ENCODE data around the gene SH3BGRL3.

Gene SH3BGRL3

GRCh38 chr1:26278303-26278702, 1.6 kb upstream of the SH3BGRL3 start:
- DNase-seq, result no peak

DNA sequence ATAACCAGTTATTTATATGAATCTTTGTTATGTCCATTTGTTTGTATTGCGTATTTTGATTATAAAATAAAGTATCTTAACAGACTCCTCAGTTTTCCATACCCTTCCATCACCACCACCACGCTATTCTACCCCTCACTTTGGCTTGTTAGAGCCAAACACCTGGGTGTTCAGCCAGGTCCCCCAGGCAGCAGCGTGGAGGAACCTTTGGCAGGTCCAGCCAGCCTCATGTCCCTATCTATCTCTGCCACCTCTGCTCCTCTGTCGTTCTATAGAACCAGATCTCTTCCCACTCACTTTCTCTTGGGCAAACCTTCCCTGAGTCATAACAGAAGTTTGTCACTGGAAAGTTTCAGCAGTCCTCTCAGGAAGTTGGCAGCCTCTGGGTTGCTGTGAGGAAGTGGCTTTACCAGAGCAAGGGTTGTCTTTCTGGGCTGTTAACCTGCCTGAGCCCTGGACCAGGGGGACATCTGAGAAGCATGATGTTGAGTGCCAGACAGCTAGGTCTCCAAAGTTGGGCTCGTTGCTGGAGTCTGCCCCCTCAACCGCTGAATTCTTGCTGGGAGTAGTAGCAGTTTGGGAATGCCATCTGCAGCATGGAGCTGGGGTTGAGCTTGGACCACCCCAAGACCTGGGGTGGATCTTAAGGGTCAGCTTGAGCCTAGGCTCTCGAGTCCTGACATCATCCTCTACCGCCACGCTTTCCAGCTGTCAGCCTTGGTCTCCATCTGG, 996 bp upstream of the SH3BGRL3 start:
- no peak for DNase-seq

DNA sequence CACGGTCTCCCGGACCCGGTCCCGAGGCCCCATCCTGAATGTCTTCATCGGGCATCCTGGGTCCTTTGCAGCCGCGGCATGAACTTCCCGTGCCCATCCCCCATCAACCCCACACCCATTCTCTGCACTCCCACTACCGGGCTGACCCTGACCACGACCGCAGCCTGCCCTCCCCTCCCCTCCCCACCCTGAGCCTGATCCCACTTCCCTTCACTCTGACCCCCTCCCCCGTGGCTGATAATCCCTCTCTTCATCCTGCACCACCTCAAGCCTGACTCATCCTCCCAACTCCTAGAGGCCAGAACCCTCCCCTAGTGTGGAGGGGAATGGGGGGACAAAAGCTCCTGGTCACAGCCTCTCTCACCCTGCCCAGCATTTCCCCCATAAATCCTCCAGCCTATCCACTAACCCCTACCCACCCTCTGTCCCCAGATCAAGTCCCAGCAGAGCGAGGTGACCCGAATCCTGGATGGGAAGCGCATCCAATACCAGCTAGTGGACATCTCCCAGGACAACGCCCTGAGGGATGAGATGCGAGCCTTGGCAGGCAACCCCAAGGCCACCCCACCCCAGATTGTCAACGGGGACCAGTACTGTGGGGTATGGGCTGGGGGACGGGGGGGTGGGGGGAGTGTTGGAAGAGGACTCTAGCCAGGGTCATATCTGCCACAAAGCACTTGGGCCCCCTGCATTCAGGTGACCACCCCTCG, 602 bp downstream of the SH3BGRL3 start:
- DNase-seq, result no peak

GRCh38 chr1:26281091-26281958, 1.4 kb downstream of the SH3BGRL3 start:
- no peak for DNase-seq

DNA sequence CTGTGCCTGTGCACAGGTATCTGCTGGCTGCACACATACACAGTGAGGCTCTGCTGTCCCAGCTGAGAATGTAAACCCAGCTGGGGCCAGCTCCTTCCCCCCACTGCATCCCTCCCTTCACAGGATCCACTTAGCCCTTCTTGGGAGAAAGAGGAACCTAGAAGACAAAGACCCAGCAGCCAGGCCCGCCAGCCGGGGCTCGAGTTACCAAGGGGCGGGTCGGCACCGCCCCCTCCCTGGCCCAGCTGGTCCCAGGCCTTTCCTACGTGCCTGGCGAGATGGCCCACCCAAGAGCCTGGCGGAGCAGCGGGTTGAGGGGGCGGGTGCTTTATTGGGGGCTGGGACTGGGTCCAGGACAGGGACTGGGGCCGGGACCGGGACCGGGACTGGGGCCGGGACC, 2.1 kb downstream of the SH3BGRL3 start:
- no peak for DNase-seq

DNA sequence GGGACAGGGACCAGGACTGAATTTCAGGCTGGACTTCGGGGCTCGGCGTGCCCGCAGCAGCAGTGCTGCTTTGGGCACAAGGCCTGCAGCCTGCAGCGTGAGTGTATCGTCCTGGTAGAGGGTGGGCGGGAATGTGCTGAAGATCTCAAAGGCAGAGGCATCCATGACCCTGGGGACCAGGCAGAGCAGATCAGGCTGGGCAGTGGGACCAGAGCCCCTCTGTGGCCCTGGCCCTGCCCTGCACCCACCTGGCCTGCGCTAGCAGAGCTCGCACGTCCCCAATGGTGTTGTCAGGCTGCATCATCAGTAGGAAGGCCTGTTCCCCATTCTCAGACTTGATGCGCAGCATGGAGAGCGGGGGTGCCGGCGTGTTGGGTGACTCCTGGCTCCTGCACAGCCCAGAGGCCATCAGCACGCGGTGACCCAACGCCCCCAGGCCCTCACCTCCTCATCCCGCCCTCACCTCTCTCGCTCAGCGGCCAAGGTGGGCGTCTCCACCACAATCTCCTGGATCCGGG, 2.6 kb downstream of the SH3BGRL3 start:
- no peak for DNase-seq

GRCh38 chr1:26283279-26283853, 3.5 kb downstream of the SH3BGRL3 start:
- DNase-seq, result no peak

DNA sequence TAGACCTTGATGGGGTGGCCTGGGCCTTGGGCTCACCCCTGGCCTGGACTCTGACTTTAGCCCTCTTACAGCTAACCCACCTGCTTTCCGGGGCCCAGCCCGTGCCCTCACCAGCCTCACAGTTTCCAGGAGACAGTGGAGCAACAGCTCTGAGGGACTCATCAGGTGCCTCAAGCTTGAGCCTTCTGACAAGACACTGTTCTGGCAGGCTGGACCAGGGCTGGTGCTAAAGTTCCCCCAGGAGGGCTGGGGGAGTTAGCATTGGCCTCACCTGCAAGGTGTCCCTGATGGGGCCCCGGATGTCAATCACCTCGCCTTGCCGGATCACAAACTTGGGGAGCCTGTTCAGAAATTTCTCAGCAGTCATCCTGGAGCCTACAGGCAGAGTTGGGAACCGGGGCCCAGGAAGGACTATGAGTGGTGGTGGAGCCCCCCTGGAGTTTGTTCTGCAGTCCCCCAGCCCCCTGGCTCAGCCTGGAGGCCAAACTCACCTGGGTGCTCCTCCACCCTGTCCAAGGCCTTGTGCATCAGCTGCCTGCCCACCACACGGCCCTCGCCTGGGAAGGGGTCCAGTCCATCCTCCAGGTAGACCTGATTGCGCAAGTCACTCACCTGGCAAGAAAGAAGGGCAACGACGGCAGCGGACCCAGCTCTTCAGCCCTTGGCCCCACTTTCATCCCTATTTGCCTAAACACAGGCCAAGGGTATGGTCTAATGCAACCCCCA, 4.1 kb downstream of the SH3BGRL3 start:
- no peak for DNase-seq

DNA sequence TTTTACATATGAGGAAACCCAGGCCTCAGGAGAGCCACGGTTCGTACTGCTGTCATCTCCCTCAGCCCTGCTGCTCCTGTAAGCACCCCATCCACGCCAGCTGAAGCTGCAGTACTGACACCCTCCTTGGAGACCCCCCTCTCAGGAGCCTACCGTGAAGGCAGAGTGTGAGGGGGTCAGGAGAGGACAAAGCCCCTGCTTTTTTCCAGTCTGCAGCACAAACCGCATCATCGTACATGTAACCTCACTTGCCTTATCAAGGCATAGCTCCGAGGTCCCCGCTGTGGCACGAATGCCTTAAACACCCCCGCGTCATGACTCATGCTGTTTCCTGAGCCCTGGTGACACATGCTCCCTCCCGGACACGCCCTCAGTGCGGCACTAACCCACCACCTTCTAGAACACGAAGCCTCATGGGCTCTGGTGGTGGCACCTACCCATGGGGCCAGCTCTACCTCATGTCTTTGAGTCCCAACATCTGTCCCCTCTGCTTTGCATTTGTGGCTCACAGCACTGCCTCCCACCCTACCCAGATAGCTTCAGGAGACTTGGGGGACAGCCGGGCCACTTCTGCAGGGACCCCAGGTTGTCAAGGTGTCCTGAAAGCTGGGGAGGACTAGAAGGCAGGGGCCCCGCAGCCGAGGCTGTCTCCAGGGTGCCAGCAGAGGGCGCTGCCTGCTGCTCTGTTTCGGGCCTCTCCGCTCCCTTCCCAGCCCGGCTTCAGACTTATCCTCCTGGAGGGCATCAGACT, 4.9 kb downstream of the SH3BGRL3 start:
- no peak for DNase-seq

GRCh38 chr1:26285366-26286063, 5.6 kb downstream of the SH3BGRL3 start:
- DNase-seq, result no peak

DNA sequence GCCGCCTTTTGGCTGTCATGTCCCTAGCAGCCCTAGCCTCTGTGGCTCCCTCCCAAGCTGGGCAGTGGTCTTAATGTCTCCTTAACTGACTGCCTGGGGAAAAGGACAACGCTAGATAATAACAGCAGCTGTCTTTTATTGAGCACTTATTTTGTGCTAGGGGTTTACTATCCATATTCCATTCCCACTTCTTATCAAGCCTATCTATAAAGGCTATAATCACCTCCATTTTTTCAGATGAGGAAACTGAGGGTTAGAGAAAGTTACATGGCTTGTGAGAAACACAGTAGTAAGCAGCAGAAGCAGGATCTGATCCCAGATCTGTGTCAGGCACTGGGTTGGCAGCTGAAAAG, 6.2 kb downstream of the SH3BGRL3 start:
- DNase-seq, result no peak

DNA sequence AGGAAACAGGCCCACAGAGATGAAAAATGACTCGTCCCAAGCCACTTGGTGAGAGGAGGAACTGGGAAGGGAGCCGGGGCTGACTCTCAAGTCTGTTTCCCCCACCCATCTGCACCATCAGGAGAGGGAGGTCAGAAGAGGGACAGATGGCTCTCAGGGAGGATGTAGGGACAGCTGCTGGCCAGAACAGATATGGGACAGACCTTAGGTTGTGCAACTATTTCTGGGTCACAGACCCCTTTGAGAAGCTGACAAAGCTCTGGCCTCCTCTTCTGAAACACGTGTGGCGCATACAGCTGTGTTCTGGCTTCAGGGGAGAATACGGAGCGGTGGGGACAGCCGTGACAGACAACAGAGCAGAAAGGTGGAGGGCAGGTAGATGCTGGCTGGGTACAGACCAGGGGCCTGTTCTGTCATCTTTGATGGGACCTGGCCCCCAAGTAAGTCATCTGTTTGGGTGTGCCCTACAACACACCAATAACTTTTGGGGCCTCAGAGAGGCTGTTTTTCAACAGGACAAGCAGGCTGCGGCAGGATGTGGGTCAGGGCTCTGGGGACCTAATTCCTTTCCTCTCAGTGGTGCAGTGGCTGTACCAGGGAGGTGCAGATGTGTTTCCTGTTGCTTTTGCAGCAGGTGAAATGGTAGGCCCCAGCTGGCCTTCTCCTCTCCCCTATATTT, 7.3 kb downstream of the SH3BGRL3 start:
- no peak for DNase-seq

DNA sequence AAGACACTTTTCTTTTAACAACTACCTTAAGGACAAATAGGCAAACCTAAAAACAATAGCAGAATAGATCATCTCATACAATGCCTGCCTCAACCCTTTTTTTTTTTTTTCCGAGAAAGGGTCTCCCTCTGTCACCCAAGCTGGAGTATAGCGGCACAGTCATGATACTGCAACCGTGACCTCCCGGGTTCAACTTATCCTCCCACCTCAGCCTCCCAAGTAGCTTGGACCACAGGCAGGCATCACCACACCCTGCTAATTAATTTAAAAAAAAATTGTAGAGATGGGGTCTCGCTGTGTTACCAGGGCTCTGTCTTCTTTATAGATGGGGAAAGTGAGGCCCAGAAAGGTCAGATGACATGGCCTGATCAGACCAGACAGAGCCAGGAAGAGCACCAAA, 7.9 kb downstream of the SH3BGRL3 start:
- DNase-seq, result no peak

DNA sequence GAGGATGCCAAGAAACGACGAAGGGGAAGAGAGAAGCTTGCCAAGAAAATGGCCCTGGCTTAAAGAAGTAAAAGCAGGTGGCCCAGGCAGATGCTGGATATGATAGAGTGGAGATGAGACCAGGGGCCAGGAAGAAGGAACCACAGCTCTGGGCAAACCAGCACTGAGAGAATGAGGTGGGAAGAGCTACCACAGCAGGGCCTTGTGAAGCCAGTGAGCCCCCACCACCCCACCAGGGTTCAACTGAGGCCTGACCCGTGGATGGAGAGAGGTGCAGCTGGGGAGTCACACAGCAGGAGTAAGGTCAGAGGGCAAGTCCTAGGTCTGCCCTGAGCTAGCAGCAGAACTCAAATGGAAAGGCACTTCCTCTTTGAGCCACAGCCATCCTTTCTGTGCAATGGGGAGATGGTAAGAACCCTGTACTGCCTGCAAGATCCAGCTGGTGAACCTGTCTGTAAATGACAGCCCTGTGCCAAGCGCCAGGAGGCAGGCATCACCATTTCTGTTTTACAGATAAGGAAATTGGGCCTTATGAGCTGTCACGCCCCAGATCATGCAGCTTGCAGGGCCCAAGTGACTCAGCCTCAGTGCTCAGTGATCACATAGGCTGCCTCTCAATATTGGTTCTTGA, 8.5 kb downstream of the SH3BGRL3 start:
- no peak for DNase-seq

- no peak for DNase-seq
Measured at GRCh38 chr1:26289158-26290059, 9.5 kb downstream of the SH3BGRL3 start.

DNA sequence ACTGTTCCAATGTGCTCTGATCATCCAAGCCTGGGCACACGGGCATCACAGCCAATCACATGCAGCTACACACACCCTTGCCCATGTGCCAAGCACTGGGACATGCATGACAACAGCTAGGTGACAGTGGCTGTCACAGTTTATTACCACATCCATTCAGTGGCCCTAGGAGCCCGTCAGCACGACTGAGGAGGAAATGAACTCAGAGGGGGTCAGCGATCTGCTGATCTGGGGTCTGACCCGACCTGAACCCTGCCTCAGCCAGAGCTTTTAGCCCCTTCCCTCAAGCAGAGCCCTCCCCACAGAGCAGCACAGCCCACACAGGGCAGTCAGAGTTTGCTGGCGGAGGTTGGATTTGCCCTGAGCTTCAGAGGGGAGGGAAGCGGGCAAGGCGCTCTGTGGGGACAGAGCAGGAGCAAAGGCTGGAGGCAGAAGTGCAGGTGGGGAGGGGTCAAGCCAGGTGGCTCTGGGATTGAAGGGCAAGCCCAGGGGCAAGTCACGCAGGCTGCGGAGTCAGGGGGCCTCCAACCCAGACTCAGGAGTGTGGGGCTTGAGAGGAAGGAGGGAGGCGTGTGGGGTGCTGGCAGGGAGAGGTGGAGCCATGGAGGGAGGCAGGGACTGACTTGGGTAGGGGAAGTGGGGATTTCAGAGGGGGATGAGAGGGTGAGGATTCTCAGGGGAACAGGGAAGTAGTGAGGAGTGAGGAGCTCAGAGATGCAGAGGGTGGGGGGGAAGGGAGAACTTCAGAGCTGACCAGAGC, 10.4 kb downstream of the SH3BGRL3 start:
- DNase-seq, result no peak

GRCh38 chr1:26290882-26291261, 11.0 kb downstream of the SH3BGRL3 start:
- no peak for DNase-seq

DNA sequence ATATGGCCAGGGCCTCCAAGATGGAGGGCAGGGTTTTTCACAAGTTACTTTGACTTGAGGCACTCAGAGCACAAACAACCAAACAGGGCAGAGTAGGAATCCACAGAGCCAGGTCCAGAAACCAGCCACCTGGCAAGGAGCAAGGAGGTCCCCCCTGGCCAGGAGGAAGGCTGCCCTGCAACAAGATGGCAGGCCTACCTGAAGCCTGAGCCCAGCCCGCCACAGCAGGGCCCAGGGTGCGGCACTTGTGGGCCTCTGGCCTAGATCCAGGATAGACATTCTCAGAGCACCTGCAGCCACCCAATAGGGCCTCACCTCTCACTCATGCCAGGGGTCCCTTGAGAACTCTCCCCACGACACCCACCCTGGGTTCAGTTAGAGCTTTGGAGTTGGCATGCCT, 11.5 kb downstream of the SH3BGRL3 start:
- DNase-seq, result no peak

All from NCI-H187 treated with DMSO at 0.1 percent for 48 hours (cell line).